ENCODE measurements around the gene PTPN21. TPM values are rescaled to one million over a fixed set of nuclear protein-coding genes. Genes with fewer than 3 reads are reported as not detected.

PTPN21 gene
- total RNA-seq, 4 donors from 2014 or later = 6.5 to 37.7 (median 19.0) TPM

DNA sequence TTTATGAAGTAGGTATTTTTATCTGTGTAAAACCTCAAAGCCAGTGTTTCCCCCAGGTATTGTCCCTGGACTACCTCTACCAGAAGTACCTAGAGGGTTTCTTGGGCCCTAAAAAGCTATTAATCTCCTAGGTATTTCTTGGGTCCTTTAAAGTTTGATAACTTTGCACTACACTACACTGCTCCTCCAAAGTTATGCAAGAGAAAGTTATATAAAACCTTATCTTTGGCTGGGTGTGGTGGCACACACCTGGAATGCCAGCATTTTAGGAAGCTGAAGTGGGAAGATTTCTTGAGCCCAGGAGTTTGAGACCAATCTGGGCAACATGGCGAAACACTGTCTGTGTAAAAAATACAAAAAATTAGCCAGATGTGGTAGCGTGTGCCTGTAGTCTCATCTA, 34.9 kb downstream of the PTPN21 start:
- no peak for TF ChIP-seq POLR2A (IDR thresholded peaks at IDR 0.05)
- TF ChIP-seq, protein P1, sequence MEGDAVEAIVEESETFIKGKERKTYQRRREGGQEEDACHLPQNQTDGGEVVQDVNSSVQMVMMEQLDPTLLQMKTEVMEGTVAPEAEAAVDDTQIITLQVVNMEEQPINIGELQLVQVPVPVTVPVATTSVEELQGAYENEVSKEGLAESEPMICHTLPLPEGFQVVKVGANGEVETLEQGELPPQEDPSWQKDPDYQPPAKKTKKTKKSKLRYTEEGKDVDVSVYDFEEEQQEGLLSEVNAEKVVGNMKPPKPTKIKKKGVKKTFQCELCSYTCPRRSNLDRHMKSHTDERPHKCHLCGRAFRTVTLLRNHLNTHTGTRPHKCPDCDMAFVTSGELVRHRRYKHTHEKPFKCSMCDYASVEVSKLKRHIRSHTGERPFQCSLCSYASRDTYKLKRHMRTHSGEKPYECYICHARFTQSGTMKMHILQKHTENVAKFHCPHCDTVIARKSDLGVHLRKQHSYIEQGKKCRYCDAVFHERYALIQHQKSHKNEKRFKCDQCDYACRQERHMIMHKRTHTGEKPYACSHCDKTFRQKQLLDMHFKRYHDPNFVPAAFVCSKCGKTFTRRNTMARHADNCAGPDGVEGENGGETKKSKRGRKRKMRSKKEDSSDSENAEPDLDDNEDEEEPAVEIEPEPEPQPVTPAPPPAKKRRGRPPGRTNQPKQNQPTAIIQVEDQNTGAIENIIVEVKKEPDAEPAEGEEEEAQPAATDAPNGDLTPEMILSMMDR (IDR thresholded peaks at IDR 0.05) = no peak
- H3K27ac ChIP-seq = no peak overlapping the region
- no peak for DNase-seq
- no peak overlapping the region for H3K4me3 ChIP-seq
- no peaks in the 10 kb centered on the region for H3K36me3 ChIP-seq
- intact Hi-C loops (cut with DNase I; ENCODE audit: low total_unique reads) = no loop called here
- no peaks in the 10 kb centered on the region for H3K9me3 ChIP-seq
- H3K4me1 ChIP-seq = no peaks in the 10 kb centered on the region
- no peaks in the 10 kb centered on the region for H3K27me3 ChIP-seq

DNA sequence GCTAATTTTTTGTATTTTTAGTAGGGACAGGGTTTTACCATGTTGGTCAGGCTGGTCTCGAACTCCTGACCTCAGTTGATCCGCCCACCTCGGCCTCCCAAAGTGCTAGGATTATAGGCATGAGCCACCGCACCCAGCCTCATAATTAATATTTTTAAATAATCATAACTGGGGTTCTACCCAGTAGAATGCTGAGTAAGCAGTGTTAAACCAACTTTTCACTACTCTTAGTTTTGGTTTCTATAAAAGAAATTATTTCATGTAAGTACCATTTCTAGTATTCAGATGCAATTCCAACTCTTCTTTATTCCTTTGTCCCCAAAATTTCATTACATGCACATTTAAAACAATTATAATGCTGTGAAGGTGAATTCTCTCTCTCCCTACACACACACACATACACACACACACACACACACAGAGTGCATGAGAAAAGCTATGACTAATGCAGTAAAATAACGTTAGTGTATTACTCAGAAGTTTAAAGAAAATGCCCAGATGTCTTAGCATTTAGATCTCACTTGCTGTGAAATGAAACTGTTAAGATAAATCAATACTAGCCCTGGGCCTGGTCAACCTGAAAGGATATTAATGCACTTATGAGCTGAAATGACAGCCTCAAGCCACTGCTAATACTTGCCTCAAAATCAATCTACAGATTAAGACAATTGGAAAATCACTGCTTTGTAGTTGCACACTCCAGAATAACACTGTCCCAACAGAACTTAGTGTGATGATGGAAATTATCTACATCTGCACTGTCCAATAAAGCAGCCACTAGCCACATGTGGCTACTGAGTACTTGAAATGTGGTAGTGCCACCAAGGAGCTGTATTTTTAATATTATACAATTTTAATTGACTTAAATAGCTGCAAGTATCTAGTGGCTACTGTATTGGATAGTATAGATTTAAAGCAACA, 36.0 kb downstream of the PTPN21 start:
- H3K9me3 ChIP-seq = no peaks in the 10 kb centered on the region

DNA sequence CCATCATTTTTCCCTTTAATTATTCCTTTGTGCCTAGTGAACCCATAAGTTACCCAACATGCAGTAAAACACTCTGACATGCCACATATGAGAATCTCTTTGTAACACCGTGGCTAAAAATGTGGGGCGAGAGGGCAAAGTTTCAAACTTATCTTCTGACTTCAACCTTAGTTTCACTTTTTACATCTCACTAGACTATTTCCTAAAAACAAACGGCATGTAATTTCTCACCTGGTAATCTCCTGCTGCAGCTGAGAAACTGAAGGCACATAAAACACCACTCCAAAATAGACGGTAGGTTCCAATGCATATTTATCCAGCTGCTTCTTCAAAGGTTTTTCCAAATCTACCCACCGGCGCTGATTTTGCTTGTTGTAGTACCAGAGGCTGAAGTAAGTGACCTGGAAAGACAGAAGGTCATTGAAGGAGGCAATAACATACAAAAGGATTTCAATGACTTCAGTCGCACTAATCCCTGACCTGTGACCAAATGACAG, 37.9 kb downstream of the PTPN21 start:
- Histone ChIP-seq H3K4me1 (no peaks in the 10 kb centered on the region), H3K9me3 (no peaks in the 10 kb centered on the region), H3K27ac (no peak overlapping the region), H3K4me3 (no peak overlapping the region), H3K27me3 (no peaks in the 10 kb centered on the region), H3K36me3 (no peaks in the 10 kb centered on the region)
- no peak for DNase-seq
- intact Hi-C loops (cut with DNase I; ENCODE audit: low total_unique reads) = no loop called here
- TF ChIP-seq, protein P1 (IDR thresholded peaks at IDR 0.05) = no peak
- no peak for TF ChIP-seq POLR2A (IDR thresholded peaks at IDR 0.05)

More for the DNA sequence above, 36.0 kb downstream of the PTPN21 start:
- intact Hi-C loops (cut with DNase I; ENCODE audit: low total_unique reads) = no loop called here
- no peak for DNase-seq
- no peak overlapping the region for H3K27ac ChIP-seq
- TF ChIP-seq, protein P1 (IDR thresholded peaks at IDR 0.05) = no peak
- TF ChIP-seq POLR2A (IDR thresholded peaks at IDR 0.05) = no peak
- no peaks in the 10 kb centered on the region for H3K27me3 ChIP-seq
- no peaks in the 10 kb centered on the region for H3K4me1 ChIP-seq
- no peaks in the 10 kb centered on the region for H3K36me3 ChIP-seq
- H3K4me3 ChIP-seq = no peak overlapping the region

- no peak overlapping the region for H3K27ac ChIP-seq
- no peak for DNase-seq
- H3K27me3 ChIP-seq = no peaks in the 10 kb centered on the region
- intact Hi-C loops (cut with DNase I; ENCODE audit: low total_unique reads) = no loop called here
- TF ChIP-seq POLR2A (IDR thresholded peaks at IDR 0.05) = no peak
- TF ChIP-seq, protein P1 (IDR thresholded peaks at IDR 0.05) = no peak
- no peak overlapping the region for H3K4me3 ChIP-seq
- H3K9me3 ChIP-seq = no peaks in the 10 kb centered on the region
- H3K36me3 ChIP-seq = no peaks in the 10 kb centered on the region
- no peaks in the 10 kb centered on the region for H3K4me1 ChIP-seq
Measured at GRCh38 chr14:88515499-88516221, 39.1 kb downstream of the PTPN21 start.

DNA sequence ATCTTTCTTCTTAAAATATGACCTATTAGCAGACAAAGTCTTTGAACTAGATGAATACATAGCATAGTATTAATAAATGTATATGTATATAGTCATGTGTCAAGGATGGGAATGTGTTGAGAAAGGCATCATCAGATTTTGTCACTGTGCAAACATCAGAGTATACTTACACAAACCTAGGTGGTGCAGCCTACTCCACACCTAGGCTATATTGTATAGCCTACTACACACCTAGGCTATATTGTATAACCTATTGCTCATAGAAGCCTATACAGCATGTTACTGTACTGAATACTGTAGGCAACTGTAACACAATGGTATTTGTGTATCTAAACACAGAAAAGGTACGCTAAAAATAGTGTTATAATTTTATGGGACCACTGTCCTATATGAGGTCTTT, 47.6 kb downstream of the PTPN21 start:
- no peaks in the 10 kb centered on the region for H3K4me1 ChIP-seq
- no peak for DNase-seq
- TF ChIP-seq POLR2A (IDR thresholded peaks at IDR 0.05) = no peak
- TF ChIP-seq, protein P1 (IDR thresholded peaks at IDR 0.05) = no peak
- no peak overlapping the region for H3K27ac ChIP-seq
- H3K27me3 ChIP-seq = no peaks in the 10 kb centered on the region
- H3K36me3 ChIP-seq = no peaks in the 10 kb centered on the region
- no peak overlapping the region for H3K4me3 ChIP-seq
- no peaks in the 10 kb centered on the region for H3K9me3 ChIP-seq
- intact Hi-C loops (cut with DNase I; ENCODE audit: low total_unique reads) = no loop called here

Measured in uterus (tissue), 4 donors.